HG02642 (cell line): ENCODE data around the gene CATSPERB.
"Not testable (repeated sequence)": the region's sequence is repeated elsewhere in the genome, so short reads cannot be mapped to it uniquely, and the experiment has no call there.

Experiments
- ATAC-seq: cut with Tn5 transposase; IDR thresholded peaks from one replicate; pipeline ENCODE4 v1.9.1; 2021; ENCODE audit warnings: mild to moderate bottlenecking; ENCODE audit not compliant: unreplicated experiment, poor library complexity

The CATSPERB gene

GRCh38 chr14:91732859-91733477 is 1.1 kb upstream of the CATSPERB start:
- ATAC-seq, result no peak

GRCh38 chr14:91732439-91732838 is 553 bp upstream of the CATSPERB start:
- no peak for ATAC-seq

- ATAC-seq, result no peak
Measured at GRCh38 chr14:91731018-91731417, 868 bp downstream of the CATSPERB start.

GRCh38 chr14:91729756-91730155 is 2.1 kb downstream of the CATSPERB start:
- no peak for ATAC-seq

- ATAC-seq, result no peak
Measured at GRCh38 chr14:91728616-91729183, 3.2 kb downstream of the CATSPERB start.

GRCh38 chr14:91727121-91727520 is 4.8 kb downstream of the CATSPERB start:
- no peak for ATAC-seq

- no peak for ATAC-seq
Measured at GRCh38 chr14:91723501-91723900, 8.4 kb downstream of the CATSPERB start.

- ATAC-seq, result no peak
Measured at GRCh38 chr14:91722386-91722785, 9.5 kb downstream of the CATSPERB start.

GRCh38 chr14:91719839-91720238 is 12.0 kb downstream of the CATSPERB start:
- no peak for ATAC-seq

- ATAC-seq, result no peak
Measured at GRCh38 chr14:91716999-91717398, 14.9 kb downstream of the CATSPERB start.

GRCh38 chr14:91714805-91715204 is 17.1 kb downstream of the CATSPERB start:
- no peak for ATAC-seq

- no peak for ATAC-seq
Measured at GRCh38 chr14:91708795-91709194, 23.1 kb downstream of the CATSPERB start.

GRCh38 chr14:91706996-91707395 is 24.9 kb downstream of the CATSPERB start:
- ATAC-seq, result no peak

- ATAC-seq, result no peak
Measured at GRCh38 chr14:91694643-91695042, 37.2 kb downstream of the CATSPERB start.

GRCh38 chr14:91693346-91693745 is 38.5 kb downstream of the CATSPERB start:
- no peak for ATAC-seq

GRCh38 chr14:91692075-91692474 is 39.8 kb downstream of the CATSPERB start:
- ATAC-seq, result no peak

GRCh38 chr14:91689608-91690007 is 42.3 kb downstream of the CATSPERB start:
- ATAC-seq, result no peak

GRCh38 chr14:91687436-91687835 is 44.5 kb downstream of the CATSPERB start:
- not testable (repeated sequence) for ATAC-seq

GRCh38 chr14:91685600-91685999 is 46.3 kb downstream of the CATSPERB start:
- no peak for ATAC-seq

GRCh38 chr14:91681893-91682563 is 49.9 kb downstream of the CATSPERB start:
- ATAC-seq, result no peak

GRCh38 chr14:91681118-91681517 is 50.8 kb downstream of the CATSPERB start:
- ATAC-seq, result no peak

- ATAC-seq, result no peak
Measured at GRCh38 chr14:91679273-91679672, 52.6 kb downstream of the CATSPERB start.
